SK-N-SH (cell line): ENCODE data around the gene CHRND. TPM values are rescaled to one million over a fixed set of nuclear protein-coding genes. Genes with fewer than 3 reads are reported as not detected.

Experiments used
- CTCF ChIA-PET: fragments of 300-600, 350-600 bp; formaldehyde crosslinking; extraction: SDS; loops from one replicate; lab custom pipeline; 2021; lab: Yijun Ruan, JAX
- POLR2A ChIA-PET: fragments of 350-600 bp; sonication (Branson Sonifier 250); formaldehyde crosslinking; extraction: SDS; loops from one replicate; lab custom pipeline; 2020; ENCODE audit warnings: antibody characterized with exemption, inconsistent platforms; lab: Yijun Ruan, JAX
- DNase-seq: peaks from one replicate; pipeline ENCODE4 v3.0.0; 2012
- H2AFZ ChIP-seq: fragments of 200-600 bp; sonication (generic); 2 replicates; pipeline ENCODE4 v1.8.1; 2016; ENCODE audit warnings: antibody characterized with exemption, mild to moderate bottlenecking, low read depth
- H3F3A ChIP-seq: fragments of 200-600 bp; sonication (generic); replicated peaks from 2 replicates; pipeline ENCODE3; 2016; ENCODE audit warnings: antibody characterized with exemption, mild to moderate bottlenecking; ENCODE audit not compliant: insufficient read depth
- H3K27ac ChIP-seq, 2 experiments: fragments of 200-500 bp in 1 of 2; fragments of 200-600 bp in 1 of 2; sonication (Bioruptor generic) in 1 of 2; sonication (generic), shearing (Covaris generic) in 1 of 2; 2 replicates each; pipeline versions ENCODE4 v1.5.1 to v1.6.1; 2014 to 2016; ENCODE audit warnings: low read depth in 2 of 2, inconsistent platforms in 1 of 2, low read length in 1 of 2, mild to moderate bottlenecking in 1 of 2, mixed read lengths in 1 of 2
- H3K27me3 ChIP-seq: fragments of 200-600 bp; sonication (generic), shearing (Covaris generic); 2 replicates; pipeline ENCODE4 v1.6.1; 2016; ENCODE audit warnings: mixed run types; ENCODE audit not compliant: insufficient read depth
- H3K36me3 ChIP-seq, 2 experiments: fragments of 200-500 bp in 1 of 2; fragments of 200-600 bp in 1 of 2; sonication (Bioruptor generic) in 1 of 2; sonication (generic) in 1 of 2; replicated peaks in 1 of 2; 2 replicates each; pipeline versions ENCODE3 to v1.5.1; 2014 to 2016; ENCODE audit warnings: low read length in 1 of 2, mild to moderate bottlenecking in 1 of 2; ENCODE audit not compliant: insufficient read depth in 2 of 2, control insufficient read depth in 1 of 2
- H3K4me1 ChIP-seq, 2 experiments: fragments of 200-500 bp in 1 of 2; fragments of 200-600 bp in 1 of 2; sonication (Bioruptor generic) in 1 of 2; sonication (generic), shearing (Covaris generic) in 1 of 2; 2 replicates each; pipeline versions ENCODE4 v1.5.1 to v1.6.1; 2014 to 2016; ENCODE audit warnings: low read depth in 1 of 2, low read length in 1 of 2, mixed run types in 1 of 2; ENCODE audit not compliant: insufficient read depth in 2 of 2, control insufficient read depth in 1 of 2
- H3K4me2 ChIP-seq: fragments of 200-600 bp; sonication (generic), shearing (Covaris generic); 2 replicates; pipeline ENCODE4 v1.6.1; 2017; ENCODE audit warnings: mixed run types
- H3K4me3 ChIP-seq, 2 experiments: fragments of 200-500 bp in 1 of 2; fragments of 200-600 bp in 1 of 2; sonication (Bioruptor generic) in 1 of 2; sonication (generic), shearing (Covaris generic) in 1 of 2; 2 replicates each; pipeline versions ENCODE4 v1.5.1 to v1.8.1; 2014 to 2016; ENCODE audit warnings: low read depth in 2 of 2, inconsistent platforms in 1 of 2, low read length in 1 of 2, mild to moderate bottlenecking in 1 of 2, mixed read lengths in 1 of 2, moderate library complexity in 1 of 2
- H3K79me2 ChIP-seq: fragments of 200-600 bp; sonication (generic); 2 replicates; pipeline ENCODE4 v1.8.1; 2017; ENCODE audit warnings: mild to moderate bottlenecking; ENCODE audit not compliant: insufficient read depth
- H3K9ac ChIP-seq: fragments of 200-600 bp; sonication (generic); 2 replicates; pipeline ENCODE4 v1.6.1; 2017; ENCODE audit warnings: mixed run types
- H3K9me2 ChIP-seq: fragments of 200-600 bp; sonication (generic); 2 replicates; pipeline ENCODE4 v1.6.1; 2017; ENCODE audit warnings: mixed run types
- H3K9me3 ChIP-seq: fragments of 200-600 bp; sonication (generic); 2 replicates; pipeline ENCODE4 v1.6.1; 2017; ENCODE audit warnings: mixed run types, mild to moderate bottlenecking, moderate library complexity
- H4K20me1 ChIP-seq: fragments of 200-600 bp; sonication (generic); 2 replicates; pipeline ENCODE4 v1.6.1; 2017; ENCODE audit warnings: mild to moderate bottlenecking, mixed run types; ENCODE audit not compliant: insufficient read depth
- GATA2 ChIP-seq: sonication (generic); formaldehyde crosslinking; IDR thresholded peaks from 2 replicates; pipeline ENCODE4 v1.5.0; 2020; ENCODE audit warnings: mild to moderate bottlenecking, missing genetic modification reagents
- JUND ChIP-seq: IDR thresholded peaks from 2 replicates; pipeline ENCODE4 v1.4.0; 2012
- MAX ChIP-seq: IDR thresholded peaks from 2 replicates; pipeline ENCODE4 v1.4.0; 2012; ENCODE audit warnings: low read depth
- POLR2AphosphoS5 ChIP-seq: IDR thresholded peaks from 2 replicates; pipeline ENCODE4 v1.6.1; 2012; ENCODE audit warnings: low read depth, low read length
- RAD21 ChIP-seq: IDR thresholded peaks from 2 replicates; pipeline ENCODE4 v1.6.1; 2012; ENCODE audit warnings: mild to moderate bottlenecking, low read length
- YY1 ChIP-seq: IDR thresholded peaks from 2 replicates; pipeline ENCODE4 v1.4.0; 2012; ENCODE audit warnings: low read depth, mild to moderate bottlenecking
- WGBS: methylation state at CpG from one replicate; pipeline ENCODE4 v1.1.6; 2017; ENCODE audit warnings: low lambda C conversion rate; 5-methylcytosine and 5-hydroxymethylcytosine counted together
- polyA plus RNA-seq, 3 experiments: library from polyadenylated mRNA; depleted of rRNA; stranded (reverse); fragments of >200 nt; gene quantifications; 2 replicates each; pipeline ENCODE4 v1.2.3, GENCODE V29; 2012
- TF ChIP-seq, protein P1 (sequence below): fragments of 150-350 bp; IDR thresholded peaks from 2 replicates; pipeline ENCODE4 v1.6.1; 2016; ENCODE audit warnings: mild to moderate bottlenecking, low read depth, low read length
- TF ChIP-seq, protein P2 (sequence below): IDR thresholded peaks from 2 replicates; pipeline ENCODE4 v1.6.1; 2012; ENCODE audit warnings: mild to moderate bottlenecking, low read depth, low read length, moderate library complexity
- TF ChIP-seq, protein P3 (sequence below): fragments of 200-600 bp; sonication (generic); IDR thresholded peaks from 2 replicates; pipeline ENCODE4 v1.6.1; 2017; ENCODE audit warnings: antibody characterized with exemption, mild to moderate bottlenecking, moderate library complexity

The CHRND gene
- polyA plus RNA-seq, 1 of the 3 experiments (the other 2 are of a cell fraction), result 0.12 TPM

DNA sequence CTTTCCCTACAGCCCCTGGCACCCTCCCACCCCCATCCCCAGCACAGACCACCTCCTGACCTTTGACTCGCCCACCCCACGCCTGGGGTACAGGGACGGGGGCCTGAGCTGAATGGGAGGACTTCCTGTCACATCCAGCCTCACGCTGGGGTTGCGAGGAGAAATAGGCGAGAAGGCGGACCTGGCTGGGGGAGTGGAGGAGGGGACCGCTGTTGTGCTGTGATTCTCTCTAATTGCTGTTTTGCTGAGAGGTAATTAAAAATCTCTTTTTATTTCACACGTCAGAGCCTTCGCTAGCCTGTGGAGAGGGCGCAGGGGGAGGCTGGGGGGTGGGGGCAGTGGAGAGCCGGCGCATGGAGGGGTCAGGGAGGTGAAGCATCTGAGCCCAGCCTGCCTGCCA, 28.6 kb upstream of the CHRND start (continued):
- TF ChIP-seq JUND, result no peak

DNA sequence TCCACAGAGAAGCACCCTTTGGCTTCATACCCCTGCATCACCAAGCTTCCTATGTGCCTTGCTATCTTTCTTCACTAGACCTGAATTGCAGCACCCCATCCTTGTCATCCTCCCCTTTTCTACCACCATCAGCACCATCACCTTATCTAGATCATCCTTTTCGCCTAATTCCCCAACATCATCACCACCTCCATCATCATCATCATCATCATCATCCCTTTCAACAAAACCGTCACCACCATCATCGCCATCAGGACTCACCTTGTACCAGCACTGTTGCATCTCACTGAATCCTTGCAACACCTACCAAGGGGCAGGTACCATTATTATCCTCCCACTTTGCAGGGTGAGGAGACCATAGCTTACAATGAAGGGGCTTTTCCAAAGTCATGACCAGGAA, 27.5 kb upstream of the CHRND start:
- DNase-seq, result no peak
- no peaks in the 10 kb centered on the region for H3K9me3 ChIP-seq
- H3K27me3 ChIP-seq, result peaks cover 10% of the 10 kb centered on the region
- H3K4me2 ChIP-seq, result no peak overlapping the region
- ChIA-PET CTCF (interaction anchor here (1.6 kb wide), 1 partner anchor 23 kb away, joined by 7 read pairs; no protein-coding TSS in a partner anchor), POLR2A (no interaction called here)
- H3K4me1 ChIP-seq, result peaks cover 0 to 34% of the 10 kb centered on the region in 2 experiments; a peak in 1 of 4 replicates
- no peak overlapping the region for H2AFZ ChIP-seq
- H3K36me3 ChIP-seq, result no peaks in the 10 kb centered on the region
- WGBS, result 66% methylated on average over 3 of the region's 3 CpGs
- no peak for TF ChIP-seq MAX
- TF ChIP-seq, protein P1, sequence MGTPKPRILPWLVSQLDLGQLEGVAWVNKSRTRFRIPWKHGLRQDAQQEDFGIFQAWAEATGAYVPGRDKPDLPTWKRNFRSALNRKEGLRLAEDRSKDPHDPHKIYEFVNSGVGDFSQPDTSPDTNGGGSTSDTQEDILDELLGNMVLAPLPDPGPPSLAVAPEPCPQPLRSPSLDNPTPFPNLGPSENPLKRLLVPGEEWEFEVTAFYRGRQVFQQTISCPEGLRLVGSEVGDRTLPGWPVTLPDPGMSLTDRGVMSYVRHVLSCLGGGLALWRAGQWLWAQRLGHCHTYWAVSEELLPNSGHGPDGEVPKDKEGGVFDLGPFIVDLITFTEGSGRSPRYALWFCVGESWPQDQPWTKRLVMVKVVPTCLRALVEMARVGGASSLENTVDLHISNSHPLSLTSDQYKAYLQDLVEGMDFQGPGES, result no peak
- TF ChIP-seq, protein P2, sequence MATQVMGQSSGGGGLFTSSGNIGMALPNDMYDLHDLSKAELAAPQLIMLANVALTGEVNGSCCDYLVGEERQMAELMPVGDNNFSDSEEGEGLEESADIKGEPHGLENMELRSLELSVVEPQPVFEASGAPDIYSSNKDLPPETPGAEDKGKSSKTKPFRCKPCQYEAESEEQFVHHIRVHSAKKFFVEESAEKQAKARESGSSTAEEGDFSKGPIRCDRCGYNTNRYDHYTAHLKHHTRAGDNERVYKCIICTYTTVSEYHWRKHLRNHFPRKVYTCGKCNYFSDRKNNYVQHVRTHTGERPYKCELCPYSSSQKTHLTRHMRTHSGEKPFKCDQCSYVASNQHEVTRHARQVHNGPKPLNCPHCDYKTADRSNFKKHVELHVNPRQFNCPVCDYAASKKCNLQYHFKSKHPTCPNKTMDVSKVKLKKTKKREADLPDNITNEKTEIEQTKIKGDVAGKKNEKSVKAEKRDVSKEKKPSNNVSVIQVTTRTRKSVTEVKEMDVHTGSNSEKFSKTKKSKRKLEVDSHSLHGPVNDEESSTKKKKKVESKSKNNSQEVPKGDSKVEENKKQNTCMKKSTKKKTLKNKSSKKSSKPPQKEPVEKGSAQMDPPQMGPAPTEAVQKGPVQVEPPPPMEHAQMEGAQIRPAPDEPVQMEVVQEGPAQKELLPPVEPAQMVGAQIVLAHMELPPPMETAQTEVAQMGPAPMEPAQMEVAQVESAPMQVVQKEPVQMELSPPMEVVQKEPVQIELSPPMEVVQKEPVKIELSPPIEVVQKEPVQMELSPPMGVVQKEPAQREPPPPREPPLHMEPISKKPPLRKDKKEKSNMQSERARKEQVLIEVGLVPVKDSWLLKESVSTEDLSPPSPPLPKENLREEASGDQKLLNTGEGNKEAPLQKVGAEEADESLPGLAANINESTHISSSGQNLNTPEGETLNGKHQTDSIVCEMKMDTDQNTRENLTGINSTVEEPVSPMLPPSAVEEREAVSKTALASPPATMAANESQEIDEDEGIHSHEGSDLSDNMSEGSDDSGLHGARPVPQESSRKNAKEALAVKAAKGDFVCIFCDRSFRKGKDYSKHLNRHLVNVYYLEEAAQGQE, result no peak
- no peak for TF ChIP-seq GATA2
- no peak for TF ChIP-seq RAD21
- TF ChIP-seq POLR2AphosphoS5, result no peak
- no peak for TF ChIP-seq JUND
- TF ChIP-seq, protein P3, sequence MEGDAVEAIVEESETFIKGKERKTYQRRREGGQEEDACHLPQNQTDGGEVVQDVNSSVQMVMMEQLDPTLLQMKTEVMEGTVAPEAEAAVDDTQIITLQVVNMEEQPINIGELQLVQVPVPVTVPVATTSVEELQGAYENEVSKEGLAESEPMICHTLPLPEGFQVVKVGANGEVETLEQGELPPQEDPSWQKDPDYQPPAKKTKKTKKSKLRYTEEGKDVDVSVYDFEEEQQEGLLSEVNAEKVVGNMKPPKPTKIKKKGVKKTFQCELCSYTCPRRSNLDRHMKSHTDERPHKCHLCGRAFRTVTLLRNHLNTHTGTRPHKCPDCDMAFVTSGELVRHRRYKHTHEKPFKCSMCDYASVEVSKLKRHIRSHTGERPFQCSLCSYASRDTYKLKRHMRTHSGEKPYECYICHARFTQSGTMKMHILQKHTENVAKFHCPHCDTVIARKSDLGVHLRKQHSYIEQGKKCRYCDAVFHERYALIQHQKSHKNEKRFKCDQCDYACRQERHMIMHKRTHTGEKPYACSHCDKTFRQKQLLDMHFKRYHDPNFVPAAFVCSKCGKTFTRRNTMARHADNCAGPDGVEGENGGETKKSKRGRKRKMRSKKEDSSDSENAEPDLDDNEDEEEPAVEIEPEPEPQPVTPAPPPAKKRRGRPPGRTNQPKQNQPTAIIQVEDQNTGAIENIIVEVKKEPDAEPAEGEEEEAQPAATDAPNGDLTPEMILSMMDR, result no peak
- no peak for TF ChIP-seq YY1
- H3K4me3 ChIP-seq, result no peak overlapping the region
- H3K27ac ChIP-seq, result no peak overlapping the region
- H3K79me2 ChIP-seq, result no peaks in the 10 kb centered on the region
- H4K20me1 ChIP-seq, result no peaks in the 10 kb centered on the region
- H3K9ac ChIP-seq, result no peak overlapping the region
- no peaks in the 10 kb centered on the region for H3K9me2 ChIP-seq
- no peaks in the 10 kb centered on the region for H3F3A ChIP-seq
